ENCODE measurements around the gene SNRNP70.
"Not testable (repeated sequence)": the region's sequence is repeated elsewhere in the genome, so short reads cannot be mapped to it uniquely, and the experiment has no call there.

Gene SNRNP70

GRCh38 chr19:49085020-49085867 lies at the start of gene SNRNP70:
SNRNP70 (plus strand) TSS chr19:49085451; CDS start chr19:49086415, 964 bp downstream.
- peak; percentile 98 for DNase-seq

GRCh38 chr19:49036815-49037214 lies 48.4 kb upstream of the SNRNP70 start, which contains the start of gene CGB1:
CGB1 (minus strand) TSS chr19:49036895; CDS start chr19:49036711, 184 bp downstream.
- DNase-seq: not testable (repeated sequence)

- not testable (repeated sequence) for DNase-seq
Observed at GRCh38 chr19:49038111-49038510, 47.1 kb upstream of the SNRNP70 start.

GRCh38 chr19:49038557-49039276 lies 46.5 kb upstream of the SNRNP70 start:
- DNase-seq: not testable (repeated sequence)

- not testable (repeated sequence) for DNase-seq
Observed at GRCh38 chr19:49039736-49040135, 45.5 kb upstream of the SNRNP70 start.

- DNase-seq: no peak
Observed at GRCh38 chr19:49042177-49042576, 43.1 kb upstream of the SNRNP70 start.

- DNase-seq: not testable (repeated sequence)
Observed at GRCh38 chr19:49042666-49043065, 42.6 kb upstream of the SNRNP70 start.

- DNase-seq: not testable (repeated sequence)
Observed at GRCh38 chr19:49043548-49043947, 41.7 kb upstream of the SNRNP70 start, which contains the start of gene CGB5. CGB5 (plus strand) TSS chr19:49043848; CDS start chr19:49044210, 362 bp downstream.

- DNase-seq: not testable (repeated sequence)
Observed at GRCh38 chr19:49049011-49049410, 36.2 kb upstream of the SNRNP70 start, which contains the start of gene CGB8. CGB8 (minus strand) TSS chr19:49049111; CDS start chr19:49048739, 372 bp downstream.

GRCh38 chr19:49049834-49050233 lies 35.4 kb upstream of the SNRNP70 start:
- DNase-seq: not testable (repeated sequence)

- not testable (repeated sequence) for DNase-seq
Observed at GRCh38 chr19:49050376-49051033, 34.7 kb upstream of the SNRNP70 start.

GRCh38 chr19:49056101-49056901 lies 28.9 kb upstream of the SNRNP70 start:
- no peak for DNase-seq

GRCh38 chr19:49056902-49057596 lies 28.2 kb upstream of the SNRNP70 start:
- not testable (repeated sequence) for DNase-seq

- no peak for DNase-seq
Observed at GRCh38 chr19:49057636-49058234, 27.5 kb upstream of the SNRNP70 start, which contains the start of gene CGB7. CGB7 (minus strand) TSS chr19:49057749; CDS start chr19:49055375, 2,374 bp downstream.

GRCh38 chr19:49058562-49058961 lies 26.7 kb upstream of the SNRNP70 start:
- no peak for DNase-seq

- DNase-seq: no peak
Observed at GRCh38 chr19:49059053-49059452, 26.2 kb upstream of the SNRNP70 start.

GRCh38 chr19:49061000-49061399 lies 24.3 kb upstream of the SNRNP70 start:
- DNase-seq: no peak

GRCh38 chr19:49061445-49061844 lies 23.8 kb upstream of the SNRNP70 start:
- no peak for DNase-seq

- no peak for DNase-seq
Observed at GRCh38 chr19:49064029-49064629, 21.1 kb upstream of the SNRNP70 start.

Data from DMS153 (cell line).